GM18907 (cell line): ENCODE measurements around the gene ATP8A2.

Experiments used
- ATAC-seq: cut with Tn5 transposase; IDR thresholded peaks from one replicate; pipeline ENCODE4 v1.9.1; 2021; ENCODE audit warnings: mild to moderate bottlenecking, moderate library complexity; ENCODE audit not compliant: unreplicated experiment

The ATP8A2 gene

GRCh38 chr13:25844559-25845434, 473.0 kb downstream of the ATP8A2 start:
- no peak for ATAC-seq

GRCh38 chr13:25846222-25846984, 474.6 kb downstream of the ATP8A2 start:
- ATAC-seq, result no peak

GRCh38 chr13:25847145-25847544, 475.4 kb downstream of the ATP8A2 start:
- ATAC-seq, result no peak

GRCh38 chr13:25847635-25848626, 476.2 kb downstream of the ATP8A2 start:
- no peak for ATAC-seq

GRCh38 chr13:25848812-25849745, 477.3 kb downstream of the ATP8A2 start:
- ATAC-seq, result no peak

GRCh38 chr13:25857830-25858229, 486.1 kb downstream of the ATP8A2 start:
- no peak for ATAC-seq

- ATAC-seq, result no peak
Measured at GRCh38 chr13:25859528-25859927, 487.8 kb downstream of the ATP8A2 start.

- ATAC-seq, result no peak
Measured at GRCh38 chr13:25860265-25860664, 488.5 kb downstream of the ATP8A2 start.

- ATAC-seq, result no peak
Measured at GRCh38 chr13:25860862-25861261, 489.1 kb downstream of the ATP8A2 start.

- no peak for ATAC-seq
Measured at GRCh38 chr13:25862156-25862555, 490.4 kb downstream of the ATP8A2 start.

- no peak for ATAC-seq
Measured at GRCh38 chr13:25864116-25864515, 492.3 kb downstream of the ATP8A2 start.

- no peak for ATAC-seq
Measured at GRCh38 chr13:25864936-25865335, 493.2 kb downstream of the ATP8A2 start.

- no peak for ATAC-seq
Measured at GRCh38 chr13:25865391-25865790, 493.6 kb downstream of the ATP8A2 start.

GRCh38 chr13:25867038-25867437, 495.3 kb downstream of the ATP8A2 start:
- ATAC-seq, result no peak

GRCh38 chr13:25868490-25868889, 496.7 kb downstream of the ATP8A2 start:
- no peak for ATAC-seq

GRCh38 chr13:25869941-25870340, 498.2 kb downstream of the ATP8A2 start:
- ATAC-seq, result no peak

- ATAC-seq, result no peak
Measured at GRCh38 chr13:25871389-25872125, 499.8 kb downstream of the ATP8A2 start.

GRCh38 chr13:25872481-25873241, 500.9 kb downstream of the ATP8A2 start:
- ATAC-seq, result no peak
